ENCODE data around the gene UBL7. TPM values are rescaled to one million over a fixed set of nuclear protein-coding genes. Genes with fewer than 3 reads are reported as not detected.
A peak's percentile ranks its signal among the peaks of the same experiment; 100 is the strongest.

UBL7 gene
- total RNA-seq, 1 donor from 2014 or later: 62.1 TPM

GRCh38 chr15:74408385-74408784 lies 52.6 kb downstream of the UBL7 start:
- peaks cover 24% of the 10 kb centered on the region for H3K4me1 Mint-ChIP-seq
- H3K27ac Mint-ChIP-seq: peak overlapping the region; percentile 61
- intact Hi-C loops (cut with micrococcal nuclease): no loop called here
- H3K27me3 Mint-ChIP-seq: no peaks in the 10 kb centered on the region
- DNase-seq: no peak
- H3K4me3 Mint-ChIP-seq: no peak overlapping the region
- no peaks in the 10 kb centered on the region for H3K9me3 Mint-ChIP-seq
- H3K36me3 Mint-ChIP-seq (ENCODE audit: low read depth): peaks cover 52% of the 10 kb centered on the region

DNA sequence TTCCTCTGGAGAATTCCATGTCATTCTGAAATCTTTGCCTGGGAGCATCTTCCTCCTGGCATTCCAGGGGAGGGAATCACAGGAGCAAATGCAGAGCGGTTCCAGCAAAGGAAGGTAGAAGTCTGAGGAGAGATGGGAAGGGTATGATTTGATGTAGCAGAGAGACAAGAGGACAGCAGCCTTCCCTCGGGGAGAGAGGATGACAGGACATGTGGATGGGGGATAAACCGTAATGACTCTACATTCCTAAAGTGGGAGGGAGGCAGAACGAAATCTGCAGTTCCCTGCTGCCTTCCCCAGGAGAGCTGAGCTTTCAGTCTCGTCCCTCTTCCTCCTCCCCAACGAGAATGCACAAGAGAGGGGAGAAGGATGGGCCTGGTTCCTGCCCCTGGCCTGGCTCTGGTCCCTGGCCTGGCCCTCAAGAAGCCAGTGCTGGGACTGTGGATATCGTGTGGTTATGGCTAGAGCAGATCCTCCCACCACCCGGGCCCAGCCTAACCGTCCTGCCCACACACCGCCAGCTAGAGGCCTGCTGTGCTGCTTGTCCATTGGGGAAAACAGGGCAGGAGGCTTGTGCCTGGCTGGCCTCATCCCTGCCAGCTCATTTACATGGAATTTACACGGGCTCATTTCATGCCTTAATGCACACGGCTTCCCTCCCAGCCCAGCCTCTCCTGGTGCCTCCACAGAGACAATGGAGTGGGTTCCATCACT lies 53.8 kb downstream of the UBL7 start:
- no peaks in the 10 kb centered on the region for H3K9me3 Mint-ChIP-seq
- H3K27me3 Mint-ChIP-seq: no peaks in the 10 kb centered on the region
- H3K4me3 Mint-ChIP-seq: no peak overlapping the region
- peaks cover 41% of the 10 kb centered on the region for H3K36me3 Mint-ChIP-seq (ENCODE audit: low read depth)
- peak overlapping the region; percentile 43 for H3K27ac Mint-ChIP-seq
- no peak for DNase-seq
- intact Hi-C loops (cut with micrococcal nuclease): no loop called here
- H3K4me1 Mint-ChIP-seq: peaks cover 36% of the 10 kb centered on the region

DNA sequence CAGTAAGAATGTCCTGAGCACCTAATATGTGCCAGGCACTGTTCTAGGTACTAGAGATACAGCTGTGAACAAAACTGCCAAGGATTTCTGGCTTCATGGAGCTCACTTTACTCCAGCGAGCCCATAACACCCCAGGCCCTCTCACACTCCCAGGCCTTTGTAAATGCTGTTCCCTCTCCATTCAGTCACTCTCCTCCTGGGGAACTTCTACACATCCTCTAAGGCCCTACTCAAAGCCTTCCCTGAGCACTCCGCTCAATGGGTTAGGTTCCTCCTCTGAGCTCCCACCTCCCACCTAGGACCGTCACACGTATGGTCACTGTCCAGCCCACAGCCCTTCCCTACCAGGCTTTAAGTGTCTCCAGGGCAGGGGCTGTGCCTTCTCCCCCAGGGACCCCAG lies 54.4 kb downstream of the UBL7 start:
- Mint-ChIP-seq H3K4me1 (peaks cover 40% of the 10 kb centered on the region), H3K27me3 (no peaks in the 10 kb centered on the region), H3K9me3 (no peaks in the 10 kb centered on the region), H3K4me3 (no peak overlapping the region), H3K27ac (peak overlapping the region; percentile 0), H3K36me3 (ENCODE audit: low read depth) (peaks cover 36% of the 10 kb centered on the region)
- no peak for DNase-seq
- intact Hi-C loops (cut with micrococcal nuclease): no loop called here

DNA sequence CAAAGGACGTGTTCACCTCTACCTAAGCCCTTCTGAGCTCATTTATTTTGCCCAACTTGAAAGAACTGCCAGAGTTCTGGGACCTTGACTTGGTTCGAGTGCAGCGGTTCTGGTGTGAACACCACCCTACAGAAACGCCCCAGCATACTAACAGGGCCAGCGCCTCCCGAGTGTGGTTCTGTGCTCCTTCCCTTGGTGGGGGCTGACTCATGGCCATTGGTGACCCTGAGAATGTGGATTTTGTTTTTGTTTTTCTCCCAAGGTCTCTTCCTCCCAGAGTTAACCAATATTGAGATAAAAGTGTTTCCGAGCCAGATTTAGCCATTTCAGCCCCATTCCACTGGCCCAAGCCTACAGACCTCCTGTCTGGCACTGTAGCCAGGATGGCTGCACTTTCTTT lies 55.1 kb downstream of the UBL7 start:
- DNase-seq: no peak
- Mint-ChIP-seq H3K4me1 (peaks cover 47% of the 10 kb centered on the region), H3K36me3 (ENCODE audit: low read depth) (peaks cover 32% of the 10 kb centered on the region), H3K27me3 (no peaks in the 10 kb centered on the region), H3K9me3 (no peaks in the 10 kb centered on the region), H3K4me3 (no peak overlapping the region), H3K27ac (peak overlapping the region; percentile 12)
- intact Hi-C loops (cut with micrococcal nuclease): no loop called here

DNA sequence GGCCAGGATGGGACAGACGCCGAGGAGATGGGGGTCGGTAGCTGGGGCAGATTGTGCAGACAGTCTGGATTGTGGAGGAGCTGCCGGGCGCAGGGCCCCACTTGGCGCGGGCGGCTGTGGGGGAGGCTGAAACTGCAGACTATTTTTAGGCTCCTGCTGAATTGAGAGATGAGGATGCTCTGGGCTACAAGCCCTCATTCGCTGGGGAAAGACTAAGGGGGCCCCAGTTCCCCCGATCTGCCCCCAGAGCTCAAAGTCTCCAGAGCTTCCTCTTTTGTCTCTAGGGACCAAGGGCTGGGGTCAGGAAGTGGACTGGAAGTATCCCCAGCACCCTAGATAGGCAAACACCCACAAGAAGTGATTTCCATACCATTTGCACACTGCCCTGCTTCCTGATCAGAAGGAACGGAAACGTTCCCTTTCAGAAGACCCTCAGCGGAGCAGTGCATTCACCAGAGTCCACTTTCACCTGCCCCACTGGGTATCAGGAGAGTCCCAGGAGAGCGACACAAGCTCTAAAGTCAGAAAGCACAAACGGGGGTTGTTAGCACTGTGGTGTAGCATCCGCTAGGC lies 56.9 kb downstream of the UBL7 start:
- peak overlapping the region; percentile 79 for H3K27ac Mint-ChIP-seq
- H3K27me3 Mint-ChIP-seq: no peaks in the 10 kb centered on the region
- no peak for DNase-seq
- H3K4me3 Mint-ChIP-seq: peak overlapping the region; percentile 20
- H3K36me3 Mint-ChIP-seq (ENCODE audit: low read depth): peaks cover 25% of the 10 kb centered on the region
- no peaks in the 10 kb centered on the region for H3K9me3 Mint-ChIP-seq
- peaks cover 63% of the 10 kb centered on the region for H3K4me1 Mint-ChIP-seq
- intact Hi-C loops (cut with micrococcal nuclease): loop anchor here (1.0 to 5.0 kb wide), 4 partner anchors 20 to 383 kb away; no protein-coding TSS in a partner anchor

DNA sequence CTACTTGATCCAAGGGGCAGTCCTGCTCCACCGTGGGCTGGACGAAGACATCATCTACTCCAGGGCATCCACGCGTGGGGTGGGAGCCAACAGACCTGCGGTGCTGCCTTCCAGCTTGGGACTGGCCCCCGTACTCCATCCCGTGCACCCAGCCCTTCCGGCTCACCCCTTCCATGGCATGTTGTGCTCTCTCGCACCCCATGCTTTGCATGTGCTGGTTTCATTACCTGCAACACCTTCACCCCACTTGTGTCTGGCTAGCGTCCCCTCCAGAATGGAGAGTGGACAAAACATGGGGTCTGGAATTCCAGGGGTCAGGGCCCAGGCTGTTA lies 57.4 kb downstream of the UBL7 start:
- DNase-seq: no peak
- Mint-ChIP-seq H3K4me1 (peaks cover 65% of the 10 kb centered on the region), H3K4me3 (peak overlapping the region; percentile 20), H3K27ac (peak overlapping the region; percentile 79), H3K36me3 (ENCODE audit: low read depth) (peaks cover 21% of the 10 kb centered on the region), H3K9me3 (no peaks in the 10 kb centered on the region), H3K27me3 (no peaks in the 10 kb centered on the region)
- intact Hi-C loops (cut with micrococcal nuclease): loop anchor here (1.0 to 5.0 kb wide), 4 partner anchors 19 to 384 kb away; no protein-coding TSS in a partner anchor

- intact Hi-C loops (cut with micrococcal nuclease): loop anchor here (1.0 to 5.0 kb wide), 4 partner anchors 19 to 384 kb away; no protein-coding TSS in a partner anchor
- no peaks in the 10 kb centered on the region for H3K27me3 Mint-ChIP-seq
- peak overlapping the region; percentile 79 for H3K27ac Mint-ChIP-seq
- H3K4me1 Mint-ChIP-seq: peaks cover 67% of the 10 kb centered on the region
- peak overlapping the region; percentile 20 for H3K4me3 Mint-ChIP-seq
- peak; percentile 91 for DNase-seq
- peaks cover 16% of the 10 kb centered on the region for H3K36me3 Mint-ChIP-seq (ENCODE audit: low read depth)
- no peaks in the 10 kb centered on the region for H3K9me3 Mint-ChIP-seq
Observed at GRCh38 chr15:74402873-74403587, 57.9 kb downstream of the UBL7 start.

GRCh38 chr15:74402337-74402841 lies 58.6 kb downstream of the UBL7 start:
- intact Hi-C loops (cut with micrococcal nuclease): loop anchor here (2.0 to 5.0 kb wide), 2 partner anchors 144 to 385 kb away; no protein-coding TSS in a partner anchor
- H3K36me3 Mint-ChIP-seq (ENCODE audit: low read depth): peaks cover 16% of the 10 kb centered on the region
- H3K9me3 Mint-ChIP-seq: no peaks in the 10 kb centered on the region
- H3K4me3 Mint-ChIP-seq: peak overlapping the region; percentile 20
- H3K27me3 Mint-ChIP-seq: no peaks in the 10 kb centered on the region
- H3K27ac Mint-ChIP-seq: peak overlapping the region; percentile 79
- peaks cover 74% of the 10 kb centered on the region for H3K4me1 Mint-ChIP-seq
- DNase-seq: no peak

GRCh38 chr15:74400915-74401757 lies 59.8 kb downstream of the UBL7 start:
- DNase-seq: peak; percentile 75
- intact Hi-C loops (cut with micrococcal nuclease): loop anchor here (1.0 to 5.0 kb wide), 2 partner anchors 32 to 386 kb away; partner anchors contain the start of gene SEMA7A
- H3K27ac Mint-ChIP-seq: peak overlapping the region; percentile 79
- peaks cover 19% of the 10 kb centered on the region for H3K36me3 Mint-ChIP-seq (ENCODE audit: low read depth)
- peak overlapping the region; percentile 69 for H3K4me3 Mint-ChIP-seq
- H3K4me1 Mint-ChIP-seq: peaks cover 81% of the 10 kb centered on the region
- H3K9me3 Mint-ChIP-seq: no peaks in the 10 kb centered on the region
- H3K27me3 Mint-ChIP-seq: no peaks in the 10 kb centered on the region

DNA sequence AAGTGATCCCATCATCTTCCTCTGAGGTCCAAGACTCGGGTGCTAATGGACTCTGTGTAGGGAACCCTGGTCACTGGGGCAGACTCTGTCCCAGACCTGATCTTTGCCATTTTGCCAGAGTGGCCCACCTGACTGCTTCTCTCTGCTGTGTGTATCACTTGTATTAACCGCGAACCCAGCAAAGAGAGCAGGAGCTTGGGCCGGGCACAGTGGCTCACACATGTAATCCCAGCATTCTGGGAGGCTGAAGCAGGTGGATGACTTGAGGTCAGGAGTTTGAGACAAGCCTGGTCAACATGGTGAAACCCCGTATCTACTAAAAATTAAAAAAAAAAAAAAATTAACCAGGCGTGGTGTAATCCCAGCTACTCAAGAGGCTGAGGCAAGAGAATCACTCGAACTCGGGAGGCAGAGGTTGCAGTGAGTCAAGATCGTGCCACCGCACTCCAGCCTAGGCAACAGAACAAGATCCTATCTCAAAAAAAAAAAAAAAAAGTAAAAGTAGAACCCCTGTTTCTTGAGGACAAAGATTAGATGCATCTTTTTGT lies 60.6 kb downstream of the UBL7 start:
- peak overlapping the region; percentile 69 for H3K4me3 Mint-ChIP-seq
- peak overlapping the region; percentile 79 for H3K27ac Mint-ChIP-seq
- peaks cover 13% of the 10 kb centered on the region for H3K36me3 Mint-ChIP-seq (ENCODE audit: low read depth)
- no peaks in the 10 kb centered on the region for H3K27me3 Mint-ChIP-seq
- peak; percentile 75 for DNase-seq
- intact Hi-C loops (cut with micrococcal nuclease): loop anchor here (1.0 to 5.0 kb wide), 2 partner anchors 33 to 387 kb away; partner anchors contain the start of gene SEMA7A
- peaks cover 88% of the 10 kb centered on the region for H3K4me1 Mint-ChIP-seq
- no peaks in the 10 kb centered on the region for H3K9me3 Mint-ChIP-seq

- Mint-ChIP-seq H3K27me3 (no peaks in the 10 kb centered on the region), H3K4me1 (peaks cover 95% of the 10 kb centered on the region), H3K4me3 (peak overlapping the region; percentile 69), H3K36me3 (ENCODE audit: low read depth) (peaks cover 13% of the 10 kb centered on the region), H3K27ac (peak overlapping the region; percentile 79), H3K9me3 (no peaks in the 10 kb centered on the region)
- DNase-seq: peak; percentile 82
- intact Hi-C loops (cut with micrococcal nuclease): loop anchor here (1.0 to 5.0 kb wide), 2 partner anchors 34 to 388 kb away; partner anchors contain the start of gene SEMA7A
Observed at GRCh38 chr15:74399511-74400312, 61.2 kb downstream of the UBL7 start.

DNA sequence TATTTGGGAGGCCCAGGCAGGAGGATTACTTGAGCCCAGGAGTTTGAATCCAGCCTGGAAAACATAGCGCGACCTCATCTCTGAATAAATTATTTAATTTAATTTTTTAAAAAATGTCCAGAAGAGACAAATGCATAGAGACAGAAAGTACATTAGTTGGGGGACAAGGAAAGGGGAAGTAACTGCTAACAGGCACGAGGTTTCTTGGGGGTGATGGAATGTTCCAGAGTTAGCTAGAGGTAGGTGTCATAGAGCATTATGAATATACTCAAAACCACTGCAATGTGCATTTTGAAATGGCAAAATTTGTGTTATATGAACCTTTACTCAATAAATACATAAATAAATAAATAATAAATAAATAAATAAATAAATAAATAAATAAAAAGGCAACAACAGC lies 61.9 kb downstream of the UBL7 start:
- Mint-ChIP-seq H3K9me3 (no peaks in the 10 kb centered on the region), H3K4me3 (no peak overlapping the region), H3K27ac (peak overlapping the region; percentile 97), H3K4me1 (peaks cover 95% of the 10 kb centered on the region), H3K27me3 (no peaks in the 10 kb centered on the region), H3K36me3 (ENCODE audit: low read depth) (peaks cover 7% of the 10 kb centered on the region)
- DNase-seq: no peak
- intact Hi-C loops (cut with micrococcal nuclease): no loop called here

All from activated CD4-positive, alpha-beta T cell treated with anti-CD3 and anti-CD28 coated beads, Interleukin-2, amount 10 ng/mL, durations not matched to agents 24 days and 14 days (primary cell).